ENCODE data around the gene RGL2. TPM values are rescaled to one million over a fixed set of nuclear protein-coding genes. Genes with fewer than 3 reads are reported as not detected.

Gene RGL2
- total and polyA plus RNA-seq, 2 experiments from 2014 or later: 63.3 to 82.1 TPM

DNA sequence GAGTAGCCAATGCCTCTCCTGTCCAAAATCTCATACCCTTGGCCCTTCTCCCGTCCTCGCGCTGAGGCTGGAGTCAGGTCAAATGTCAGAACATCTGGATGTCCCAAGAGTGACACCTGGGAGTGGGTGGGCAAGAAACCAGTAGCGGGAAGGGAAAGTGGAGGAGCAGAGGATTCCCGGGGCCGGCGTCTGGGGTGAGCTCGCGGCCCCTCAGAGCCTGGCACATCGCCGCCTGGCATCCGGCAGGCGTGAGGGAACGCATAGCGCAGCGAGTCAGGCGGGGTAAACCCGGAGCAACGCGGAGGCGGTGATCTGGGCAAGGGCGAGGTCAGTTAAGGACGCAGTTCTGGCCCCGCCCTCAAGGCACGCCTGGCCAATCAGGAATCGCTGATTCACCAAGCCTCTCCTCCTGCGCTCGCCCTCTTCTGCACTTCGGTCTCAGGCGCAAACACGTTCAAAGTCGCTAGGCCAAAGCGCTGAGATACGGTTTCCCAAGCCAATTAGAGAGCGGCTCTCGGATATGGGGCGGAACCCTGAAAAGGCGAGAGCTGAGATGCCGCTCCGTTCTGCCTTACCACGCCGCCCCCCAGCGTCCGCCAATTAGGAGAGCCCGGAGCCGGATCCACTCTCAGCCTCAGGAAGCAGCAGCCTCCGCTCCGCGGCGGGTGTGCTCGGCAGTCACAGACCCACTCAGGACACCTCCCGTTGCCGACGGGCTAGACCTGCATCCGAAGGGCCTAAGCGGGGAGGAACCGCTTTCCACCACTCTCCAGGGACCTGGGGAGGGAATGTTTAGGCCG, 49.6 kb downstream of the RGL2 start:
- under 1% methylated on average over 58 of the region's 58 CpGs for WGBS (ENCODE audit: low lambda C conversion rate, missing lambda C conversion rate)
- H3K9me2 ChIP-seq (replicated peaks; ENCODE audit: insufficient read depth): no peaks in the 10 kb centered on the region
- peak overlapping the region; percentile 60 for H2AFZ ChIP-seq
- H4K20me1 ChIP-seq (ENCODE audit: insufficient read depth, poor library complexity, severe bottlenecking): no peaks in the 10 kb centered on the region
- H3K36me3 ChIP-seq (replicated peaks; ENCODE audit: insufficient read depth, low read depth): no peaks in the 10 kb centered on the region
- H3K27me3 ChIP-seq: no peaks in the 10 kb centered on the region
- H3K4me3 ChIP-seq: peak overlapping the region; percentile 47
- peak overlapping the region; percentile 85 for H3K27ac ChIP-seq
- TF ChIP-seq EZH2phosphoT487 (IDR thresholded peaks at IDR 0.05; ENCODE audit: low read depth, severe bottlenecking, unreplicated experiment) (no peak), EZH2 (IDR thresholded peaks at IDR 0.05; ENCODE audit: borderline replicate concordance) (no peak)
- TF ChIP-seq, protein P1, sequence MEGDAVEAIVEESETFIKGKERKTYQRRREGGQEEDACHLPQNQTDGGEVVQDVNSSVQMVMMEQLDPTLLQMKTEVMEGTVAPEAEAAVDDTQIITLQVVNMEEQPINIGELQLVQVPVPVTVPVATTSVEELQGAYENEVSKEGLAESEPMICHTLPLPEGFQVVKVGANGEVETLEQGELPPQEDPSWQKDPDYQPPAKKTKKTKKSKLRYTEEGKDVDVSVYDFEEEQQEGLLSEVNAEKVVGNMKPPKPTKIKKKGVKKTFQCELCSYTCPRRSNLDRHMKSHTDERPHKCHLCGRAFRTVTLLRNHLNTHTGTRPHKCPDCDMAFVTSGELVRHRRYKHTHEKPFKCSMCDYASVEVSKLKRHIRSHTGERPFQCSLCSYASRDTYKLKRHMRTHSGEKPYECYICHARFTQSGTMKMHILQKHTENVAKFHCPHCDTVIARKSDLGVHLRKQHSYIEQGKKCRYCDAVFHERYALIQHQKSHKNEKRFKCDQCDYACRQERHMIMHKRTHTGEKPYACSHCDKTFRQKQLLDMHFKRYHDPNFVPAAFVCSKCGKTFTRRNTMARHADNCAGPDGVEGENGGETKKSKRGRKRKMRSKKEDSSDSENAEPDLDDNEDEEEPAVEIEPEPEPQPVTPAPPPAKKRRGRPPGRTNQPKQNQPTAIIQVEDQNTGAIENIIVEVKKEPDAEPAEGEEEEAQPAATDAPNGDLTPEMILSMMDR (IDR thresholded peaks at IDR 0.05; ENCODE audit: poor library complexity): no peak
- no peaks in the 10 kb centered on the region for H3K9me3 ChIP-seq (ENCODE audit: low read depth)
- peak; percentile 97 for DNase-seq (ENCODE audit: low spot score)
- H3K4me1 ChIP-seq (ENCODE audit: insufficient read depth): peaks cover 5% of the 10 kb centered on the region
- H3K79me2 ChIP-seq: no peaks in the 10 kb centered on the region
- H3K4me2 ChIP-seq: peak overlapping the region; percentile 86

DNA sequence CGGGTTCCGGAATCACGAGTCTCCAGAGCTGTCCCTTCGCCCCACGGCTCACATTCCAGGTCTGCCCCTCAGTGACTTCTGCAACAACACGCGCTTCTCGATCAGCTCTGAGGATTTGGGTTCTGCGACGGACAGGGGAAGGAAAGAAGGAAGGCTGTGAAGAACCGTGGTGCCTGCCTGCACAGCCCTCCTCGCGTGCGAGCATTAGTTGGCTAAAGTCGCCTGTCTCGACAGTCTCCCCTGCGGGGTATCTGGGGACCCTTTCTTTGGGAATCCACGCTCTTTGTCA, 50.2 kb downstream of the RGL2 start:
- no peak for DNase-seq (ENCODE audit: low spot score)
- Histone ChIP-seq H3K79me2 (no peaks in the 10 kb centered on the region), H3K9me3 (ENCODE audit: low read depth) (no peaks in the 10 kb centered on the region), H3K27ac (peak overlapping the region; percentile 44), H2AFZ (no peak overlapping the region), H3K4me1 (ENCODE audit: insufficient read depth) (peaks cover 5% of the 10 kb centered on the region), H3K36me3 (replicated peaks; ENCODE audit: insufficient read depth, low read depth) (no peaks in the 10 kb centered on the region), H3K9me2 (replicated peaks; ENCODE audit: insufficient read depth) (no peaks in the 10 kb centered on the region), H3K27me3 (no peaks in the 10 kb centered on the region), H4K20me1 (ENCODE audit: insufficient read depth, poor library complexity, severe bottlenecking) (no peaks in the 10 kb centered on the region), H3K4me2 (peak overlapping the region; percentile 86), H3K4me3 (peak overlapping the region; percentile 14)
- WGBS (ENCODE audit: low lambda C conversion rate, missing lambda C conversion rate): 8% methylated on average over 18 of the region's 18 CpGs
- TF ChIP-seq EZH2 (IDR thresholded peaks at IDR 0.05; ENCODE audit: borderline replicate concordance) (no peak), EZH2phosphoT487 (IDR thresholded peaks at IDR 0.05; ENCODE audit: low read depth, severe bottlenecking, unreplicated experiment) (no peak)
- TF ChIP-seq, protein P1 (IDR thresholded peaks at IDR 0.05; ENCODE audit: poor library complexity): no peak

DNA sequence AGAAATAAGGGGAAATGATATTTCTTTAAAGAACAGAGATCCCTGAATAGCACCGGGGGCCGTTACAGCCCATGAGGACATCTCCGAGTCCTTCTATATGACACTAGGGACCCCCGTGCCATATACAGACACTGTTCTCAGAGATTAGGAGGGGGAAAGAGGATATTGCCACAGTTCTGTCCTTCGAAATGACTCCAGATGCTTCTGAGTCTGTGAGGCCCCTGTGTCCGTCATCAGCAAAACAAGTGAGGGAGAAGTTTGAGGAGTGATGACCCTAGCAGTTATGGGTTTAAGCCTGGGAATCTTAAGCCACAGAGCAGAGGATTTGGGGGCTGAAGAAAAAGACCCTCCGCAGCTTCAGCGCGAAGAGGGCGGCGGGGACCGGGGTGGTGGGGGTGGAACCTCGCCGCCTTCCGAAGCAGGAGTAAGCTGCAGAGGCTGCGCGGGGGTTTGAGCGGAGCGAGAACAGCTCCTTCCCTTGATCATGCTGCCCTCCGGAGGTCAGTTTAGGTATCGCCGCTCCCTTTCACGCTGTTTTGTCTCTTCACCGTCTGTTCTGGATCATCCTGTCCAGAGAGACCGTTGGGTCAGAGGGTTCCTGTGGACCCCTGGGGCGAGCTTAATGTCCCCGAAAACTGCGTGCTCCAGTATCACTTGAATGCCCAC, 50.6 kb downstream of the RGL2 start:
- H3K4me3 ChIP-seq: peak overlapping the region; percentile 14
- H3K27ac ChIP-seq: peak overlapping the region; percentile 44
- H3K79me2 ChIP-seq: no peaks in the 10 kb centered on the region
- no peaks in the 10 kb centered on the region for H3K27me3 ChIP-seq
- no peaks in the 10 kb centered on the region for H3K9me2 ChIP-seq (replicated peaks; ENCODE audit: insufficient read depth)
- H3K9me3 ChIP-seq (ENCODE audit: low read depth): no peaks in the 10 kb centered on the region
- peak; percentile 94 for DNase-seq (ENCODE audit: low spot score)
- 5% methylated on average over 26 of the region's 28 CpGs for WGBS (ENCODE audit: low lambda C conversion rate, missing lambda C conversion rate)
- peak overlapping the region; percentile 60 for H2AFZ ChIP-seq
- H3K4me1 ChIP-seq (ENCODE audit: insufficient read depth): peaks cover 5% of the 10 kb centered on the region
- no peaks in the 10 kb centered on the region for H4K20me1 ChIP-seq (ENCODE audit: insufficient read depth, poor library complexity, severe bottlenecking)
- peak overlapping the region; percentile 86 for H3K4me2 ChIP-seq
- H3K36me3 ChIP-seq (replicated peaks; ENCODE audit: insufficient read depth, low read depth): no peaks in the 10 kb centered on the region
- no peak for TF ChIP-seq EZH2 (IDR thresholded peaks at IDR 0.05; ENCODE audit: borderline replicate concordance)
- TF ChIP-seq, protein P1 (IDR thresholded peaks at IDR 0.05; ENCODE audit: poor library complexity): peak; percentile 95
